NCI-H146 treated with DMSO at 0.1 percent for 48 hours (cell line): Measurements from ENCODE around the gene WDR26.
A peak's percentile ranks its signal among the peaks of the same experiment; 100 is the strongest.

ENCODE experiments used
- DNase-seq: peaks from one replicate; lab custom pipeline; 2025; ENCODE audit not compliant: unreplicated experiment; lab: John Stamatoyannopoulos, UW

WDR26 gene

GRCh38 chr1:224393294-224393693, 41.3 kb downstream of the WDR26 start:
- DNase-seq = no peak

GRCh38 chr1:224392411-224393249, 42.0 kb downstream of the WDR26 start:
- DNase-seq = no peak

- no peak for DNase-seq
Observed at GRCh38 chr1:224390517-224390916, 44.1 kb downstream of the WDR26 start.

GRCh38 chr1:224387943-224388342, 46.7 kb downstream of the WDR26 start:
- no peak for DNase-seq

- DNase-seq = no peak
Observed at GRCh38 chr1:224387302-224387912, 47.2 kb downstream of the WDR26 start.

GRCh38 chr1:224383218-224383617, 51.4 kb downstream of the WDR26 start:
- no peak for DNase-seq

- no peak for DNase-seq
Observed at GRCh38 chr1:224381880-224382548, 52.6 kb downstream of the WDR26 start.

GRCh38 chr1:224380003-224380402, 54.6 kb downstream of the WDR26 start:
- DNase-seq = no peak

GRCh38 chr1:224378855-224379631, 55.6 kb downstream of the WDR26 start:
- DNase-seq = no peak

- no peak for DNase-seq
Observed at GRCh38 chr1:224377676-224378006, 57.0 kb downstream of the WDR26 start.

- no peak for DNase-seq
Observed at GRCh38 chr1:224375059-224375458, 59.5 kb downstream of the WDR26 start.

GRCh38 chr1:224373008-224373590, 61.5 kb downstream of the WDR26 start:
- DNase-seq = no peak

GRCh38 chr1:224368409-224368808, 66.2 kb downstream of the WDR26 start:
- DNase-seq = no peak

GRCh38 chr1:224359207-224359606, 75.4 kb downstream of the WDR26 start:
- DNase-seq = no peak

GRCh38 chr1:224358237-224358636, 76.4 kb downstream of the WDR26 start:
- DNase-seq = no peak

GRCh38 chr1:224357626-224358124, 76.9 kb downstream of the WDR26 start:
- DNase-seq = no peak

- DNase-seq = peak; percentile 85
Observed at GRCh38 chr1:224356685-224357625, 77.6 kb downstream of the WDR26 start, which contains the start of gene CNIH4. CNIH4 (plus strand) TSS chr1:224356879; CDS start chr1:224356925, 46 bp downstream.

GRCh38 chr1:224353975-224354925, 80.3 kb downstream of the WDR26 start:
- no peak for DNase-seq
